HEK293 (cell line): Measurements from ENCODE around the gene MFSD6L.

Experiments used
- TRIM28 ChIP-seq: IDR thresholded peaks from 2 replicates; pipeline ENCODE4 v1.6.1; 2011; ENCODE audit warnings: low read length, control low read depth, borderline replicate concordance
- ZBTB7A ChIP-seq: fragments of 450-650 bp; formaldehyde crosslinking; IDR thresholded peaks from 2 replicates; pipeline ENCODE4 v1.5.1; 2016; ENCODE audit warnings: low read depth, missing biosample characterization, missing genetic modification characterization
- ZFHX2 ChIP-seq: fragments of 450-650 bp; formaldehyde crosslinking; conservative IDR thresholded peaks from 2 replicates; pipeline ENCODE4 v1.5.1; 2016; ENCODE audit warnings: missing biosample characterization, missing genetic modification characterization
- ZIC2 ChIP-seq: fragments of 450-650 bp; formaldehyde crosslinking; IDR thresholded peaks from 2 replicates; pipeline ENCODE4 v1.5.1; 2016; ENCODE audit warnings: missing biosample characterization, missing genetic modification characterization
- ZNF266 ChIP-seq: fragments of 450-650 bp; formaldehyde crosslinking; IDR thresholded peaks from 2 replicates; pipeline ENCODE4 v1.5.1; 2016; ENCODE audit warnings: missing biosample characterization, missing genetic modification characterization, low read depth
- ZNF341 ChIP-seq: fragments of 450-650 bp; formaldehyde crosslinking; IDR thresholded peaks from 2 replicates; pipeline ENCODE4; 2016; ENCODE audit warnings: low read depth, missing biosample characterization, missing genetic modification characterization
- ZNF416 ChIP-seq: fragments of 450-650 bp; formaldehyde crosslinking; IDR thresholded peaks from 2 replicates; pipeline ENCODE4 v1.5.1; 2016; ENCODE audit warnings: missing biosample characterization, missing genetic modification characterization
- ZNF423 ChIP-seq: fragments of 450-650 bp; formaldehyde crosslinking; IDR thresholded peaks from 2 replicates; pipeline ENCODE4 v1.5.1; 2016; ENCODE audit warnings: missing biosample characterization, missing genetic modification characterization
- ZNF549 ChIP-seq: fragments of 450-650 bp; IDR thresholded peaks from 2 replicates; pipeline ENCODE4 v1.5.1; 2018; ENCODE audit warnings: missing biosample characterization, missing genetic modification characterization, mild to moderate bottlenecking, inconsistent platforms, moderate library complexity
- ZNF560 ChIP-seq: fragments of 450-650 bp; formaldehyde crosslinking; IDR thresholded peaks from 2 replicates; pipeline ENCODE4 v1.5.1; 2017; ENCODE audit warnings: missing biosample characterization, missing genetic modification characterization, borderline replicate concordance
- ZNF585B ChIP-seq: fragments of 450-650 bp; formaldehyde crosslinking; IDR thresholded peaks from 2 replicates; pipeline ENCODE4 v1.5.1; 2016; ENCODE audit warnings: missing biosample characterization, missing genetic modification characterization
- ZNF654 ChIP-seq: fragments of 450-650 bp; formaldehyde crosslinking; IDR thresholded peaks from 2 replicates; pipeline ENCODE4 v1.5.1; 2016; ENCODE audit warnings: low read depth, missing biosample characterization, missing genetic modification characterization
- ZNF768 ChIP-seq: fragments of 450-650 bp; formaldehyde crosslinking; IDR thresholded peaks from 2 replicates; pipeline ENCODE4 v1.5.1; 2018; ENCODE audit warnings: missing biosample characterization, mild to moderate bottlenecking, missing genetic modification characterization
- ZNF777 ChIP-seq: fragments of 450-650 bp; formaldehyde crosslinking; IDR thresholded peaks from 2 replicates; pipeline ENCODE4 v1.5.1; 2017; ENCODE audit warnings: missing biosample characterization, missing genetic modification characterization, borderline replicate concordance
- ZNF792 ChIP-seq: fragments of 450-650 bp; formaldehyde crosslinking; IDR thresholded peaks from 2 replicates; pipeline ENCODE4 v1.5.1; 2016; ENCODE audit warnings: missing biosample characterization, missing genetic modification characterization
- TF ChIP-seq, protein P1 (sequence below): fragments of 450-650 bp; formaldehyde crosslinking; IDR thresholded peaks from 2 replicates; pipeline ENCODE4 v1.5.1; 2016; ENCODE audit warnings: missing biosample characterization, missing genetic modification characterization
- TF ChIP-seq, protein P2 (sequence below): fragments of 450-650 bp; formaldehyde crosslinking; conservative IDR thresholded peaks from 2 replicates; pipeline ENCODE4 v1.5.1; 2016; ENCODE audit warnings: low read depth, missing biosample characterization, missing genetic modification characterization
- TF ChIP-seq, protein P3 (sequence below): fragments of 450-650 bp; formaldehyde crosslinking; IDR thresholded peaks from 2 replicates; pipeline ENCODE4 v1.5.1; 2016; ENCODE audit warnings: missing biosample characterization, missing genetic modification characterization
- TF ChIP-seq, protein P4 (sequence below): fragments of 450-650 bp; formaldehyde crosslinking; IDR thresholded peaks from 2 replicates; pipeline ENCODE4 v1.5.1; 2016; ENCODE audit warnings: missing biosample characterization, missing genetic modification characterization
- TF ChIP-seq, protein P5 (sequence below): fragments of 450-650 bp; formaldehyde crosslinking; IDR thresholded peaks from 2 replicates; pipeline ENCODE4 v1.5.1; 2017; ENCODE audit warnings: missing biosample characterization, missing genetic modification characterization

MFSD6L gene

DNA sequence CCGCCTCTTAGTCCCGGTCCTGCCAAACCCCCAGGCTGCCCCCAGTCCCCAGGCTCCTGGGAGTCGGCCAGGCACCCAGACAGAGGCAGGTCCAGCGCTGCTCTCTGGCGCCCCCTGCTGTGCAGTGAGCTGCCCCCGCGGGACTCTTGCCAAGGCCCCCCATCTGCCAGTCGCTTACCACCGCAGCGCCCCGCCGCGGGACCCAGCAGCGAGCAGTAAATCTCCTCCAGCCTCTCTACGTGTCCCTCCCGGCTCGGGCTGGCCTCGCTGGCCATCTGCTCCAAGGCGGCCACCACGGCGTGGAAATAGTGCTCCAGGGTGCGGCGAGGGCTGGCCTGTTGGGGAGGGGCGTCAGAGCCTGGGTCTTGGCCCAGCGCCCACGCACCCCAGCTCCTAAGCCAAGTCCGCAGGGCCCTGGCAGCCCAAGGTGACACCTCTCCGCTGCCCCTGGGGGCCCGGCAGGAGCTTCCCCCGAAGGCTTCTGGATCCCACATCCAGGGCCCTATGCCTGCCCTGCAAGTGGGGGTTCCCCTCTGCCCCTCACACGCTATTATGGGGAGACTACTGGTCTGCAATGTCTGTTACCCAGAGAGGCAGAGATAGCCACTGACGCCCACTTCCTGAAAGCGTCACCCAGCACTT lies 33.7 kb upstream of the MFSD6L start (continued):
- TF ChIP-seq, protein P1, sequence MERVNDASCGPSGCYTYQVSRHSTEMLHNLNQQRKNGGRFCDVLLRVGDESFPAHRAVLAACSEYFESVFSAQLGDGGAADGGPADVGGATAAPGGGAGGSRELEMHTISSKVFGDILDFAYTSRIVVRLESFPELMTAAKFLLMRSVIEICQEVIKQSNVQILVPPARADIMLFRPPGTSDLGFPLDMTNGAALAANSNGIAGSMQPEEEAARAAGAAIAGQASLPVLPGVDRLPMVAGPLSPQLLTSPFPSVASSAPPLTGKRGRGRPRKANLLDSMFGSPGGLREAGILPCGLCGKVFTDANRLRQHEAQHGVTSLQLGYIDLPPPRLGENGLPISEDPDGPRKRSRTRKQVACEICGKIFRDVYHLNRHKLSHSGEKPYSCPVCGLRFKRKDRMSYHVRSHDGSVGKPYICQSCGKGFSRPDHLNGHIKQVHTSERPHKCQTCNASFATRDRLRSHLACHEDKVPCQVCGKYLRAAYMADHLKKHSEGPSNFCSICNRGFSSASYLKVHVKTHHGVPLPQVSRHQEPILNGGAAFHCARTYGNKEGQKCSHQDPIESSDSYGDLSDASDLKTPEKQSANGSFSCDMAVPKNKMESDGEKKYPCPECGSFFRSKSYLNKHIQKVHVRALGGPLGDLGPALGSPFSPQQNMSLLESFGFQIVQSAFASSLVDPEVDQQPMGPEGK: peak; percentile 93
- no peak for TF ChIP-seq ZBTB7A (tag by site-specific recombination)
- no peak for TF ChIP-seq ZNF585B (tag by site-specific recombination)
- TF ChIP-seq ZNF266: no peak
- no peak for TF ChIP-seq ZNF341 (tag by site-specific recombination)
- TF ChIP-seq ZNF792 (tag by site-specific recombination): no peak
- no peak for TF ChIP-seq ZFHX2 (tag by site-specific recombination)
- TF ChIP-seq ZNF768 (tag by site-specific recombination): no peak
- TF ChIP-seq ZNF654 (tag by site-specific recombination): peak; percentile 38
- TF ChIP-seq, protein P2, sequence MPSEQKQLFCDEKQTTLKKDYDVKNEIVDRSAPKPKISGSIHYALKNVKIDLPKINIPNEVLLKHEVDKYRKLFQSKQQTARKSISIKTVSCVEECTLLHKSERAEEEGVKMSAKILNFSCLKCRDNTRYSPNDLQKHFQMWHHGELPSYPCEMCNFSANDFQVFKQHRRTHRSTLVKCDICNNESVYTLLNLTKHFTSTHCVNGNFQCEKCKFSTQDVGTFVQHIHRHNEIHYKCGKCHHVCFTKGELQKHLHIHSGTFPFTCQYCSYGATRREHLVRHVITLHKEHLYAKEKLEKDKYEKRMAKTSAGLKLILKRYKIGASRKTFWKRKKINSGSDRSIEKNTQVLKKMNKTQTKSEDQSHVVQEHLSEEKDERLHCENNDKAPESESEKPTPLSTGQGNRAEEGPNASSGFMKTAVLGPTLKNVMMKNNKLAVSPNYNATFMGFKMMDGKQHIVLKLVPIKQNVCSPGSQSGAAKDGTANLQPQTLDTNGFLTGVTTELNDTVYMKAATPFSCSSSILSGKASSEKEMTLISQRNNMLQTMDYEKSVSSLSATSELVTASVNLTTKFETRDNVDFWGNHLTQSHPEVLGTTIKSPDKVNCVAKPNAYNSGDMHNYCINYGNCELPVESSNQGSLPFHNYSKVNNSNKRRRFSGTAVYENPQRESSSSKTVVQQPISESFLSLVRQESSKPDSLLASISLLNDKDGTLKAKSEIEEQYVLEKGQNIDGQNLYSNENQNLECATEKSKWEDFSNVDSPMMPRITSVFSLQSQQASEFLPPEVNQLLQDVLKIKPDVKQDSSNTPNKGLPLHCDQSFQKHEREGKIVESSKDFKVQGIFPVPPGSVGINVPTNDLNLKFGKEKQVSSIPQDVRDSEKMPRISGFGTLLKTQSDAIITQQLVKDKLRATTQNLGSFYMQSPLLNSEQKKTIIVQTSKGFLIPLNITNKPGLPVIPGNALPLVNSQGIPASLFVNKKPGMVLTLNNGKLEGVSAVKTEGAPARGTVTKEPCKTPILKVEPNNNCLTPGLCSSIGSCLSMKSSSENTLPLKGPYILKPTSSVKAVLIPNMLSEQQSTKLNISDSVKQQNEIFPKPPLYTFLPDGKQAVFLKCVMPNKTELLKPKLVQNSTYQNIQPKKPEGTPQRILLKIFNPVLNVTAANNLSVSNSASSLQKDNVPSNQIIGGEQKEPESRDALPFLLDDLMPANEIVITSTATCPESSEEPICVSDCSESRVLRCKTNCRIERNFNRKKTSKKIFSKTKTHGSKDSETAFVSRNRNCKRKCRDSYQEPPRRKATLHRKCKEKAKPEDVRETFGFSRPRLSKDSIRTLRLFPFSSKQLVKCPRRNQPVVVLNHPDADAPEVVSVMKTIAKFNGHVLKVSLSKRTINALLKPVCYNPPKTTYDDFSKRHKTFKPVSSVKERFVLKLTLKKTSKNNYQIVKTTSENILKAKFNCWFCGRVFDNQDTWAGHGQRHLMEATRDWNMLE (tag by site-specific recombination): no peak
- TF ChIP-seq, protein P3, sequence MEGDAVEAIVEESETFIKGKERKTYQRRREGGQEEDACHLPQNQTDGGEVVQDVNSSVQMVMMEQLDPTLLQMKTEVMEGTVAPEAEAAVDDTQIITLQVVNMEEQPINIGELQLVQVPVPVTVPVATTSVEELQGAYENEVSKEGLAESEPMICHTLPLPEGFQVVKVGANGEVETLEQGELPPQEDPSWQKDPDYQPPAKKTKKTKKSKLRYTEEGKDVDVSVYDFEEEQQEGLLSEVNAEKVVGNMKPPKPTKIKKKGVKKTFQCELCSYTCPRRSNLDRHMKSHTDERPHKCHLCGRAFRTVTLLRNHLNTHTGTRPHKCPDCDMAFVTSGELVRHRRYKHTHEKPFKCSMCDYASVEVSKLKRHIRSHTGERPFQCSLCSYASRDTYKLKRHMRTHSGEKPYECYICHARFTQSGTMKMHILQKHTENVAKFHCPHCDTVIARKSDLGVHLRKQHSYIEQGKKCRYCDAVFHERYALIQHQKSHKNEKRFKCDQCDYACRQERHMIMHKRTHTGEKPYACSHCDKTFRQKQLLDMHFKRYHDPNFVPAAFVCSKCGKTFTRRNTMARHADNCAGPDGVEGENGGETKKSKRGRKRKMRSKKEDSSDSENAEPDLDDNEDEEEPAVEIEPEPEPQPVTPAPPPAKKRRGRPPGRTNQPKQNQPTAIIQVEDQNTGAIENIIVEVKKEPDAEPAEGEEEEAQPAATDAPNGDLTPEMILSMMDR (tag by site-specific recombination): peak; percentile 71
- TF ChIP-seq, protein P4, sequence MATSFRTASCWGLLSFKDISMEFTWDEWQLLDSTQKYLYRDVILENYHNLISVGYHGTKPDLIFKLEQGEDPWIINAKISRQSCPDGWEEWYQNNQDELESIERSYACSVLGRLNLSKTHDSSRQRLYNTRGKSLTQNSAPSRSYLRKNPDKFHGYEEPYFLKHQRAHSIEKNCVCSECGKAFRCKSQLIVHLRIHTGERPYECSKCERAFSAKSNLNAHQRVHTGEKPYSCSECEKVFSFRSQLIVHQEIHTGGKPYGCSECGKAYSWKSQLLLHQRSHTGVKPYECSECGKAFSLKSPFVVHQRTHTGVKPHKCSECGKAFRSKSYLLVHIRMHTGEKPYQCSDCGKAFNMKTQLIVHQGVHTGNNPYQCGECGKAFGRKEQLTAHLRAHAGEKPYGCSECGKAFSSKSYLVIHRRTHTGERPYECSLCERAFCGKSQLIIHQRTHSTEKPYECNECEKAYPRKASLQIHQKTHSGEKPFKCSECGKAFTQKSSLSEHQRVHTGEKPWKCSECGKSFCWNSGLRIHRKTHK (tag by site-specific recombination): no peak
- TF ChIP-seq ZNF560 (tag by site-specific recombination): no peak
- peak; percentile 94; the same call in 1 of the 2 replicates for TF ChIP-seq ZNF423 (tag by site-specific recombination)
- TF ChIP-seq ZNF777 (tag by site-specific recombination): no peak
- TF ChIP-seq TRIM28: no peak
- TF ChIP-seq ZNF416 (tag by site-specific recombination): no peak
- no peak for TF ChIP-seq ZNF549 (tag by site-specific recombination)
- peak; percentile 99 for TF ChIP-seq ZIC2 (tag by site-specific recombination)
- TF ChIP-seq, protein P5, sequence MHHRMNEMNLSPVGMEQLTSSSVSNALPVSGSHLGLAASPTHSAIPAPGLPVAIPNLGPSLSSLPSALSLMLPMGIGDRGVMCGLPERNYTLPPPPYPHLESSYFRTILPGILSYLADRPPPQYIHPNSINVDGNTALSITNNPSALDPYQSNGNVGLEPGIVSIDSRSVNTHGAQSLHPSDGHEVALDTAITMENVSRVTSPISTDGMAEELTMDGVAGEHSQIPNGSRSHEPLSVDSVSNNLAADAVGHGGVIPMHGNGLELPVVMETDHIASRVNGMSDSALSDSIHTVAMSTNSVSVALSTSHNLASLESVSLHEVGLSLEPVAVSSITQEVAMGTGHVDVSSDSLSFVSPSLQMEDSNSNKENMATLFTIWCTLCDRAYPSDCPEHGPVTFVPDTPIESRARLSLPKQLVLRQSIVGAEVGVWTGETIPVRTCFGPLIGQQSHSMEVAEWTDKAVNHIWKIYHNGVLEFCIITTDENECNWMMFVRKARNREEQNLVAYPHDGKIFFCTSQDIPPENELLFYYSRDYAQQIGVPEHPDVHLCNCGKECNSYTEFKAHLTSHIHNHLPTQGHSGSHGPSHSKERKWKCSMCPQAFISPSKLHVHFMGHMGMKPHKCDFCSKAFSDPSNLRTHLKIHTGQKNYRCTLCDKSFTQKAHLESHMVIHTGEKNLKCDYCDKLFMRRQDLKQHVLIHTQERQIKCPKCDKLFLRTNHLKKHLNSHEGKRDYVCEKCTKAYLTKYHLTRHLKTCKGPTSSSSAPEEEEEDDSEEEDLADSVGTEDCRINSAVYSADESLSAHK (tag by site-specific recombination): no peak
